Neuron (in vitro differentiated cells): ENCODE results near the gene DBNL.

Experiments
- H2AFZ ChIP-seq: one replicate; pipeline ENCODE4 v1.6.1; 2013; ENCODE audit warnings: low read depth, mild to moderate bottlenecking, inconsistent platforms, low read length, moderate library complexity
- H3K27me3 ChIP-seq: one replicate; pipeline ENCODE4 v1.6.1; 2013; ENCODE audit warnings: low read length; ENCODE audit not compliant: insufficient read depth
- H3K36me3 ChIP-seq: one replicate; pipeline ENCODE4 v1.6.1; 2013; ENCODE audit warnings: low read length; ENCODE audit not compliant: insufficient read depth
- H3K4me1 ChIP-seq: one replicate; pipeline ENCODE4 v1.6.1; 2013; ENCODE audit warnings: low read length; ENCODE audit not compliant: insufficient read depth
- H3K4me3 ChIP-seq: 2 replicates; pipeline ENCODE4 v1.5.1; 2013; ENCODE audit warnings: mild to moderate bottlenecking, low read length, moderate library complexity
- H3K9me3 ChIP-seq: one replicate; pipeline ENCODE4 v1.6.1; 2013; ENCODE audit warnings: low read length

DBNL gene

GRCh38 chr7:44050121-44050914 lies 5.8 kb downstream of the DBNL start:
- Histone ChIP-seq H3K4me1 (peaks cover 6% of the 10 kb centered on the region), H3K36me3 (peaks cover 46% of the 10 kb centered on the region), H3K9me3 (peaks cover 2% of the 10 kb centered on the region)

GRCh38 chr7:44050915-44051560 lies 6.5 kb downstream of the DBNL start:
- H3K27me3 ChIP-seq, result no peaks in the 10 kb centered on the region
- H3K4me3 ChIP-seq, result no peak overlapping the region
- H3K9me3 ChIP-seq, result peaks cover 2% of the 10 kb centered on the region
- H2AFZ ChIP-seq, result no peak overlapping the region
- H3K36me3 ChIP-seq, result peaks cover 49% of the 10 kb centered on the region
- no peaks in the 10 kb centered on the region for H3K4me1 ChIP-seq

More at GRCh38 chr7:44050121-44050914, 5.8 kb downstream of the DBNL start:
- H3K27me3 ChIP-seq, result no peaks in the 10 kb centered on the region
- H2AFZ ChIP-seq, result no peak overlapping the region
- H3K4me3 ChIP-seq, result no peak overlapping the region

DNA sequence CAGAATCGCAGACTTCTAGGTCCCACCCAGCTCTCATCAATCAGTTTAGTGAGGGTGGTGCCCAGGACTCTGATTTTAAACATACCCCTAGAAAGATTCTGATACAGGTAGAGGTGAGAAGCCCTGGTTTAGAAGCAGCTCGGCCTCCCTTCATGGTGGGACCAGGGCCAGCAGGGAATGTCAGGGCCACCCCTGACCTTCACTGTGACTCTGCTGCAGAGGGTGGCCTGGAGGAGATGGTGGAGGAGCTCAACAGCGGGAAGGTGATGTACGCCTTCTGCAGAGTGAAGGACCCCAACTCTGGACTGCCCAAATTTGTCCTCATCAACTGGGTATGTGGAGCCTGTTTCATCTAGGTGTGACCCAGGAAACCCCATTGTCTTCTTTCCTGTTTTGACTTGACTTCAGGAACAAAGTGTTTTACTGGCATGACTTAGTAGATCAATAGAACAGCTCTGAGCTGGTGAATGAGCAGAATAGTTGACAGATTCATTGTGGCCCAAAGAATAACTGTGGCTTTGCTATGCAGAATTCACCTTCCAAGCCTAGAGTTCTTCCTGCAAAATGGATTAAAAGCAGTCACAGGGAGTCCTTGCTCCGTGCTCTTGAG lies 7.2 kb downstream of the DBNL start:
- Histone ChIP-seq H3K4me1 (no peaks in the 10 kb centered on the region), H3K4me3 (no peak overlapping the region), H3K27me3 (no peaks in the 10 kb centered on the region), H3K9me3 (peaks cover 2% of the 10 kb centered on the region), H3K36me3 (peaks cover 47% of the 10 kb centered on the region), H2AFZ (no peak overlapping the region)

- Histone ChIP-seq H3K4me3 (no peak overlapping the region), H3K4me1 (no peaks in the 10 kb centered on the region), H2AFZ (no peak overlapping the region), H3K36me3 (peaks cover 56% of the 10 kb centered on the region), H3K9me3 (peaks cover 2% of the 10 kb centered on the region), H3K27me3 (no peaks in the 10 kb centered on the region)
Measured at GRCh38 chr7:44052771-44053365, 8.4 kb downstream of the DBNL start.

- Histone ChIP-seq H2AFZ (no peak overlapping the region), H3K4me1 (no peaks in the 10 kb centered on the region), H3K4me3 (no peak overlapping the region), H3K9me3 (peaks cover 2% of the 10 kb centered on the region), H3K36me3 (peaks cover 75% of the 10 kb centered on the region), H3K27me3 (no peaks in the 10 kb centered on the region)
Measured at GRCh38 chr7:44056681-44057080, 12.2 kb downstream of the DBNL start.

GRCh38 chr7:44057181-44057848 lies 12.8 kb downstream of the DBNL start:
- Histone ChIP-seq H3K36me3 (peaks cover 75% of the 10 kb centered on the region), H3K4me1 (no peaks in the 10 kb centered on the region), H3K27me3 (no peaks in the 10 kb centered on the region), H3K9me3 (peaks cover 2% of the 10 kb centered on the region), H3K4me3 (no peak overlapping the region), H2AFZ (no peak overlapping the region)

DNA sequence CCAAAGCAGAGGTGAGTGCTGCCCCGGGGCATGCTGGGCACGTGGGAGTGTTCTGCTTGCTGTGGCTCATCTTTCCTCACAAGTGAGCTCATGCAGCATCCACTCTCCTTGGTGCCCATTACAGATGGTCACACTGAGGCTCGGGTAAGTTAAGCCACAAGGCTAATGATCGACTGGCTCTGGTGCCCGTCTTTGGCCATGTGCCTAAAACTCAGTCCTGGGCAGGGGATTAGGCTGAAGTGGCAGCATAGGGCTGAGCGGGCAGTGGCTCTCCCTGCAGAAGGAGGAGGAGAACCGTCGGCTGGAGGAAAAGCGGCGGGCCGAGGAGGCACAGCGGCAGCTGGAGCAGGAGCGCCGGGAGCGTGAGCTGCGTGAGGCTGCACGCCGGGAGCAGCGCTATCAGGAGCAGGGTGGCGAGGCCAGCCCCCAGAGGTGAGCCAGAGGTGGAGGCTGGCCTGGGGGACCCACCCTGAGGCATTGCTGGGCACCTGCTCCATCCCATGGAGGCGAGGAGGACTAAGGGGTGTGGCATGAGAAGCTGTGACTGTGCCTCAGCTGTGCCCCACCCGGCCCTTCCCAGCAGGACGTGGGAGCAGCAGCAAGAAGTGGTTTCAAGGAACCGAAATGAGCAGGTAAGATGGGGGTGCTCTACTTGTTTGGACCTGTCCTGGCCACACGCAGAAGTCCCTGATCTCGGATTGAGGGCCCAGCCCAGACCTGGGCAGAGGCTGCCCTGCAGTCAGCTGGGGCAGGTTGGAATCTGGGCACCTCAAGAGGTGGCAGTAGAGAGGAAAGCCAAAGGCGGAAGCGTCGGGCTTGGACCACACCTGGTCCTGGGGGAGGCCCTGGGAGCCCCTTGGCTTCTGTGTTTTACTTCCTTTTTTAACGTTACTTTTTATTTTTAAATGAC lies 13.6 kb downstream of the DBNL start:
- no peak overlapping the region for H2AFZ ChIP-seq
- no peak overlapping the region for H3K4me3 ChIP-seq
- H3K4me1 ChIP-seq, result no peaks in the 10 kb centered on the region
- H3K36me3 ChIP-seq, result peaks cover 74% of the 10 kb centered on the region
- H3K27me3 ChIP-seq, result no peaks in the 10 kb centered on the region
- peaks cover 2% of the 10 kb centered on the region for H3K9me3 ChIP-seq

DNA sequence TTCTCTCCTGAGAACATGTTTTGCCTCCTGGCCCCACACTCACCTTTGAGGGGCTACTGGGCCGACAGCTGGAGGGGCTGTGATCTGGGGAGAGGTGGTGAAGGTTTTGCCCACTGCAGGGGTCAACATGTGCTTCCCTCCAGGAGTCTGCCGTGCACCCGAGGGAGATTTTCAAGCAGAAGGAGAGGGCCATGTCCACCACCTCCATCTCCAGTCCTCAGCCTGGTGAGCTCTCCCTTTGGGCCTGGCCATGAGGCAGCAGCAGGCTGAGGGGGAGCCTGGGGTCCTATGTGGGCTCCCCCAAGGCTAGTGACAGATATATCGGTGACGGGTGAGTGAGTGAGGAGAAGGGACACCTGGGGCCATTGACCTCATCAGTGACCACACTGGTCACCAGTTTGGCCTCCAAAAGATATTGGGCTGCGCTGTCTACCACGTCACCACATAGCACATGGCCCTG lies 14.3 kb downstream of the DBNL start:
- H3K4me3 ChIP-seq, result no peak overlapping the region
- no peaks in the 10 kb centered on the region for H3K27me3 ChIP-seq
- no peak overlapping the region for H2AFZ ChIP-seq
- H3K9me3 ChIP-seq, result peaks cover 2% of the 10 kb centered on the region
- H3K4me1 ChIP-seq, result peaks cover 3% of the 10 kb centered on the region
- H3K36me3 ChIP-seq, result peaks cover 71% of the 10 kb centered on the region

GRCh38 chr7:44059219-44060090 lies 15.0 kb downstream of the DBNL start:
- Histone ChIP-seq H3K36me3 (peaks cover 69% of the 10 kb centered on the region), H3K4me1 (peaks cover 7% of the 10 kb centered on the region), H2AFZ (no peak overlapping the region), H3K9me3 (peaks cover 2% of the 10 kb centered on the region), H3K4me3 (no peak overlapping the region), H3K27me3 (no peaks in the 10 kb centered on the region)

DNA sequence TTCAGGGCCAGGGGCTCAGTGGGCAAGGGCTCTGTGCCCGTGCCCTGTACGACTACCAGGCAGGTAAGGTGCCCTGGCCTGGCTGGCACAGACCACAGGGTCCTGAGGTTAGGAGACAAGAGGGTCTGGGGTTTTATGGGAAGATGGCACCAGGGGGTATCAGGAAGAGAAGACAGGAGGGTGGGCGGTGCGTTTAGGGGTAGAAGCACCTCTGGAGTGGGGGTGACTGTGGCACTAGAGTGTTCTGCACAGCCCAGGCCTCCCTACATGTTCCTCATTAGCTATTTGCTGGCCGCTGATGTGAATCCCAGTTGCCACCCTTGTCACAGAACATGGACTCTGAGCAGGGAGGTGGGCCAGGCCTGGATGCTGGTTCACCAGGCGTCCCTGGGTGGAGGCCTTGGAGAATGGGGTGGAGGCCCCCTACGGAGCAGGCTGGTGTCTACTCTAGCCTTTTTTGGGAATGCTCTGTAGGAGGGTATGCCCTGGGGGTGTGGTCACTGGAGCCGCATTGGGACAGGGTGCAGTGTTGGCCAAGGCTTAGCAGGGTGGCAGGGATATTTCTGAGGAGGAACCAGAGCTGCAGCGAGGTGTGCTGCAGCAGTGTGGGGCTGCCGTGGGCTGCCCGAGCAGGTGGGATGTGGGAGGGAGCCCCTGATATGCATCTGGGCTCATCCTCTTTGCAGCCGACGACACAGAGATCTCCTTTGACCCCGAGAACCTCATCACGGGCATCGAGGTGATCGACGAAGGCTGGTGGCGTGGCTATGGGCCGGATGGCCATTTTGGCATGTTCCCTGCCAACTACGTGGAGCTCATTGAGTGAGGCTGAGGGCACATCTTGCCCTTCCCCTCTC lies 15.8 kb downstream of the DBNL start:
- H3K36me3 ChIP-seq, result peaks cover 63% of the 10 kb centered on the region
- no peak overlapping the region for H3K4me3 ChIP-seq
- no peaks in the 10 kb centered on the region for H3K9me3 ChIP-seq
- peaks cover 11% of the 10 kb centered on the region for H3K4me1 ChIP-seq
- no peaks in the 10 kb centered on the region for H3K27me3 ChIP-seq
- H2AFZ ChIP-seq, result no peak overlapping the region
